ENCODE measurements around the gene PIK3C2G. TPM values are rescaled to one million over a fixed set of nuclear protein-coding genes. Genes with fewer than 3 reads are reported as not detected.
A peak's percentile ranks its signal among the peaks of the same experiment; 100 is the strongest.

Gene PIK3C2G
- polyA plus RNA-seq (2012; ENCODE audit: low read depth, missing spikeins), result not detected

- TF ChIP-seq TAF1 (IDR thresholded peaks at IDR 0.05; ENCODE audit: low read depth, low read length), result no peak
- TF ChIP-seq POLR2AphosphoS5 (IDR thresholded peaks at IDR 0.05; ENCODE audit: low read depth, low read length), result no peak
- no peak for TF ChIP-seq POU2F2 (IDR thresholded peaks at IDR 0.05; ENCODE audit: low read depth, low read length)
- DNase-seq (ENCODE audit: insufficient read length, low spot score) (no peak), FAIRE-seq (no peak)
These were observed at the start of gene PIK3C2G for GRCh38 chr12:18261273-18261672. PIK3C2G (plus strand) TSS chr12:18261518; CDS start chr12:18282082, 20,564 bp downstream.

DNA sequence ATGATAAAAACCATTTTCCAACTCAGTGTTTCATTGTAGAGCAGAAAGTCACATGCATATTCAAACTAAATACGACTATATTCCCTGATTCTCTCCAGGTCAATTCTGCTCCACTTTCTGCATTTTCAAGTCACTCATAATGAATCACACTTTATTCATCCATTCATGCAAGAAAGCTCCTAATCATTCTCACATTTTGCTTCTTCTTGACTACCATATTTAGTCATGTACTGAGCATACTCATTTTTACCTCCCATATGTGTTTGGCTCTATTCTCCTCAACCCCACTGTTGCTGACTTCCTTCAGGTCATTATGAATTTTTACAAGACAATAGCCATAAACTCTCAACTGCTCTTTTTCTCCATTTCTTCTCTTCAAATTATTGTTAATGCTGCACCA is 43.4 kb upstream of the PIK3C2G start:
- no peak for FAIRE-seq
- TF ChIP-seq PAX5 (IDR thresholded peaks at IDR 0.05; ENCODE audit: insufficient read depth, low read length, severe bottlenecking) (no peak), POU2F2 (IDR thresholded peaks at IDR 0.05; ENCODE audit: low read depth, low read length) (no peak), POLR2AphosphoS5 (IDR thresholded peaks at IDR 0.05; ENCODE audit: low read depth, low read length) (no peak), SPI1 (IDR thresholded peaks at IDR 0.05; ENCODE audit: low read depth, low read length) (no peak), POLR2A (IDR thresholded peaks at IDR 0.05; ENCODE audit: low read depth, low read length) (no peak)
- no peak for DNase-seq (ENCODE audit: insufficient read length, low spot score)

GRCh38 chr12:18221726-18222125 is 39.6 kb upstream of the PIK3C2G start:
- FAIRE-seq (no peak), DNase-seq (ENCODE audit: insufficient read length, low spot score) (no peak)
- no peak for TF ChIP-seq POLR2AphosphoS5 (IDR thresholded peaks at IDR 0.05; ENCODE audit: low read depth, low read length)
- TF ChIP-seq POLR2A (IDR thresholded peaks at IDR 0.05; ENCODE audit: low read depth, low read length), result no peak
- TF ChIP-seq SPI1 (IDR thresholded peaks at IDR 0.05; ENCODE audit: low read depth, low read length), result no peak
- no peak for TF ChIP-seq PAX5 (IDR thresholded peaks at IDR 0.05; ENCODE audit: insufficient read depth, low read length, severe bottlenecking)
- no peak for TF ChIP-seq POU2F2 (IDR thresholded peaks at IDR 0.05; ENCODE audit: low read depth, low read length)
- TF ChIP-seq TAF1 (IDR thresholded peaks at IDR 0.05; ENCODE audit: low read depth, low read length), result no peak

- no peak for DNase-seq (ENCODE audit: insufficient read length, low spot score)
- FAIRE-seq, result no peak
- no peak for TF ChIP-seq POLR2AphosphoS5 (IDR thresholded peaks at IDR 0.05; ENCODE audit: low read depth, low read length)
- TF ChIP-seq SPI1 (IDR thresholded peaks at IDR 0.05; ENCODE audit: low read depth, low read length), result no peak
- TF ChIP-seq POU2F2 (IDR thresholded peaks at IDR 0.05; ENCODE audit: low read depth, low read length), result no peak
- no peak for TF ChIP-seq POLR2A (IDR thresholded peaks at IDR 0.05; ENCODE audit: low read depth, low read length)
- no peak for TF ChIP-seq PAX5 (IDR thresholded peaks at IDR 0.05; ENCODE audit: insufficient read depth, low read length, severe bottlenecking)
- TF ChIP-seq TAF1 (IDR thresholded peaks at IDR 0.05; ENCODE audit: low read depth, low read length), result no peak
These were observed 38.6 kb upstream of the PIK3C2G start for GRCh38 chr12:18222699-18223098.

DNA sequence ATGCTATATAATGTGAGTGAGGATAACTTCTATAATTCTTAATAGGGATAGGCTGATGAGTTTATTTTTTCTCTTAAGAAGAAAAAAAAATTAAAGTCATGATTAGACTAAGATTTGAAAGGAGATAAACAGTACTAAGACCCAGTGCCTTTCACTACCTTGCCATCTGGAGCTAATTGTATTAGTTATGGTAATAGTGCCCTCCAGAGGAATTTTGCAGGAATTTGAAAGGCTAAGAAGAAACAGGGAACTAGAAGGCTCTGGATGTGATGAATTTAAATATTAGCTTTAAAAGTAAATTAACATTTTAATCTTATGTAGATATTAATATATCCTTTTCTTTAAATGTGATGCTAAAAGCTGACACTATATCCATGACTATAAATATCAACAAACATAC is 36.6 kb upstream of the PIK3C2G start:
- no peak for TF ChIP-seq TAF1 (IDR thresholded peaks at IDR 0.05; ENCODE audit: low read depth, low read length)
- no peak for TF ChIP-seq POLR2AphosphoS5 (IDR thresholded peaks at IDR 0.05; ENCODE audit: low read depth, low read length)
- no peak for TF ChIP-seq POU2F2 (IDR thresholded peaks at IDR 0.05; ENCODE audit: low read depth, low read length)
- no peak for TF ChIP-seq PAX5 (IDR thresholded peaks at IDR 0.05; ENCODE audit: insufficient read depth, low read length, severe bottlenecking)
- no peak for TF ChIP-seq SPI1 (IDR thresholded peaks at IDR 0.05; ENCODE audit: low read depth, low read length)
- no peak for TF ChIP-seq POLR2A (IDR thresholded peaks at IDR 0.05; ENCODE audit: low read depth, low read length)
- FAIRE-seq (no peak), DNase-seq (ENCODE audit: insufficient read length, low spot score) (no peak)

GRCh38 chr12:18239526-18239925 is 21.8 kb upstream of the PIK3C2G start:
- FAIRE-seq (no peak), DNase-seq (ENCODE audit: insufficient read length, low spot score) (no peak)
- TF ChIP-seq POLR2AphosphoS5 (IDR thresholded peaks at IDR 0.05; ENCODE audit: low read depth, low read length), result no peak

DNA sequence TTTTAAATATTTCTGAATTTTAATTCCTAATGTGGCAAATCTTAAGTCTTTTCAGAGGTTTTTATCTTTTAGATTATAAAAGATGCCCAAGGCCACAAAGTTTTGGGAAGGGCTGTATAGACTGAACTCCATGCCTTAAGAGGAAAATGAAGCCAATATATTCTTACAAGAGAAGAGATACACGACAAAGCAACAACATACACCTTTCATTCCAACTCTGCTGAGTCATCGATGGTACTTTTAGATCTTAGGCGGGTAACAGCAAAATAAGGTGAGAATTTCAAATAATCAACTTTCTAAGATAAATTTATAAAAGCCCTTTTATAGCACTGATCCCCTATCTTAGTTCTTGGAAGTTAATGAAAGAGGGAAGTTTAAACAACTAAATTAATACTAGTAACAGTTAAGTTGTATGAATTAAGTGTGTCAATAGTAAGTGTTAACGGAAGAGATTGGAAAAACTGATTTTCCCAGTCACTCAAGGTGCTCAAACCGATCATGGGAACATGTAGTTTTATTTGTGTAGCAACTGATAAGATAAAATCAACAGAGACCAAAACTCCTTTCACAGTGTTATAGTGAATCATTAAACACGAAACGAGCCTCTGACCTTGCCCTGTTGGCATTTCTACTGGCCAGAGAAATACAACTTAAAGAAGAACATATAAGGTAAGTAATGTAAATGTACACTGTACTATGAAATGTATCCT is 18.8 kb upstream of the PIK3C2G start:
- TF ChIP-seq POLR2A (IDR thresholded peaks at IDR 0.05; ENCODE audit: low read depth, low read length), result no peak
- no peak for TF ChIP-seq POLR2AphosphoS5 (IDR thresholded peaks at IDR 0.05; ENCODE audit: low read depth, low read length)
- no peak for TF ChIP-seq TAF1 (IDR thresholded peaks at IDR 0.05; ENCODE audit: low read depth, low read length)
- TF ChIP-seq SPI1 (IDR thresholded peaks at IDR 0.05; ENCODE audit: low read depth, low read length), result no peak
- no peak for TF ChIP-seq PAX5 (IDR thresholded peaks at IDR 0.05; ENCODE audit: insufficient read depth, low read length, severe bottlenecking)
- TF ChIP-seq POU2F2 (IDR thresholded peaks at IDR 0.05; ENCODE audit: low read depth, low read length), result no peak
- FAIRE-seq (no peak), DNase-seq (ENCODE audit: insufficient read length, low spot score) (no peak)

GRCh38 chr12:18243238-18243637 is 18.1 kb upstream of the PIK3C2G start:
- FAIRE-seq, result no peak
- TF ChIP-seq PAX5 (IDR thresholded peaks at IDR 0.05; ENCODE audit: insufficient read depth, low read length, severe bottlenecking), result no peak
- TF ChIP-seq TAF1 (IDR thresholded peaks at IDR 0.05; ENCODE audit: low read depth, low read length), result no peak
- TF ChIP-seq POLR2AphosphoS5 (IDR thresholded peaks at IDR 0.05; ENCODE audit: low read depth, low read length), result no peak
- no peak for TF ChIP-seq SPI1 (IDR thresholded peaks at IDR 0.05; ENCODE audit: low read depth, low read length)
- no peak for TF ChIP-seq POU2F2 (IDR thresholded peaks at IDR 0.05; ENCODE audit: low read depth, low read length)
- TF ChIP-seq POLR2A (IDR thresholded peaks at IDR 0.05; ENCODE audit: low read depth, low read length), result no peak
- DNase-seq (ENCODE audit: insufficient read length, low spot score), result no peak

GRCh38 chr12:18246066-18246465 is 15.3 kb upstream of the PIK3C2G start:
- DNase-seq (ENCODE audit: insufficient read length, low spot score) (no peak), FAIRE-seq (no peak)
- TF ChIP-seq TAF1 (IDR thresholded peaks at IDR 0.05; ENCODE audit: low read depth, low read length) (no peak), POLR2A (IDR thresholded peaks at IDR 0.05; ENCODE audit: low read depth, low read length) (no peak), PAX5 (IDR thresholded peaks at IDR 0.05; ENCODE audit: insufficient read depth, low read length, severe bottlenecking) (no peak)

DNA sequence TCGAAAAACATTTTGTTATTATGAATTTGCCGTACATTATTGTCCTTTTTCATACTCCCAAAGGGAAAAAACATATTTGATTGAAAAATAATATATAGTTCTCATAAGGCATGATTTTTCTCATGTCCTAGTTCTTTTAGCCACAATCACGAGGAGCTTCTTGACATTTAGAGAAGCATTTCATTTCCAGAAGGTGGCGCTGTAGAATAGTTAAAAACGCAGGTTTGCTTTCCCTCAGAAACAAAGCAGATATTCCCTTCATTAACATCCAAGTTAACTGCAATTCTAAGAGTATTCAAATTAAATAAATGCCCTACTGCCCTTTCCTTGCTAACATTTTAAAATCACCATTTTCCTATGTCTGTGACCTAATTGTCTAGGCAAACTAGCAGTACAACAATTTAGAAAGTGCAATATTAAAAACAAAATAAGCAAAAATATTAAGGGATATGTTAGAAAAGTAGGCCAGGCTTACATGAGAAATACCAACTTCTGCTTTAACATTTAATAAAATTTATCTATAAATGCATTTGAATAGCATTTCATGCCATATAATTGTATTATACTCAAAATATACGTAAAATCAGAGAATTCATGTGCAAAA is 10.9 kb upstream of the PIK3C2G start:
- FAIRE-seq (no peak), DNase-seq (ENCODE audit: insufficient read length, low spot score) (peak; percentile 8)
- TF ChIP-seq POU2F2 (IDR thresholded peaks at IDR 0.05; ENCODE audit: low read depth, low read length), result no peak
- TF ChIP-seq PAX5 (IDR thresholded peaks at IDR 0.05; ENCODE audit: insufficient read depth, low read length, severe bottlenecking), result no peak
- no peak for TF ChIP-seq POLR2AphosphoS5 (IDR thresholded peaks at IDR 0.05; ENCODE audit: low read depth, low read length)
- TF ChIP-seq POLR2A (IDR thresholded peaks at IDR 0.05; ENCODE audit: low read depth, low read length), result no peak
- no peak for TF ChIP-seq SPI1 (IDR thresholded peaks at IDR 0.05; ENCODE audit: low read depth, low read length)
- TF ChIP-seq TAF1 (IDR thresholded peaks at IDR 0.05; ENCODE audit: low read depth, low read length), result no peak

Measured in GM12891 (cell line).